Measurements from ENCODE around the gene LIFR.

Gene LIFR

GRCh38 chr5:38541174-38541725 is 15.2 kb downstream of the LIFR start:
- Histone ChIP-seq H3K36me3 (ENCODE audit: insufficient read depth) (no peaks in the 10 kb centered on the region), H3K79me2 (ENCODE audit: insufficient read depth, low read depth) (no peaks in the 10 kb centered on the region), H3K4me3 (IDR thresholded peaks at IDR 0.05; ENCODE audit: insufficient read depth, low read depth, low read length) (no peak overlapping the region), H3K4me1 (ENCODE audit: low read depth, poor library complexity, severe bottlenecking) (no peaks in the 10 kb centered on the region), H4K20me1 (ENCODE audit: insufficient read depth) (no peaks in the 10 kb centered on the region), H2AFZ (ENCODE audit: low read depth) (no peak overlapping the region), H3K27ac (no peak overlapping the region), H3K4me2 (no peak overlapping the region), H3K27me3 (ENCODE audit: insufficient read depth, low read depth) (no peaks in the 10 kb centered on the region), H3K9ac (no peak overlapping the region)
- no peak for TF ChIP-seq CTCF (conservative IDR thresholded peaks at IDR 0.05; ENCODE audit: low read depth, low read length)

GRCh38 chr5:38540314-38540713 is 16.1 kb downstream of the LIFR start:
- no peak overlapping the region for H2AFZ ChIP-seq (ENCODE audit: low read depth)
- no peak overlapping the region for H3K27ac ChIP-seq
- H3K4me2 ChIP-seq, result no peak overlapping the region
- TF ChIP-seq CTCF (conservative IDR thresholded peaks at IDR 0.05; ENCODE audit: low read depth, low read length), result no peak
- no peaks in the 10 kb centered on the region for H3K36me3 ChIP-seq (ENCODE audit: insufficient read depth)
- no peaks in the 10 kb centered on the region for H3K27me3 ChIP-seq (ENCODE audit: insufficient read depth, low read depth)
- H3K9ac ChIP-seq, result no peak overlapping the region
- H3K4me3 ChIP-seq (IDR thresholded peaks at IDR 0.05; ENCODE audit: insufficient read depth, low read depth, low read length), result no peak overlapping the region
- no peaks in the 10 kb centered on the region for H3K4me1 ChIP-seq (ENCODE audit: low read depth, poor library complexity, severe bottlenecking)
- no peaks in the 10 kb centered on the region for H3K79me2 ChIP-seq (ENCODE audit: insufficient read depth, low read depth)
- H4K20me1 ChIP-seq (ENCODE audit: insufficient read depth), result no peaks in the 10 kb centered on the region

- no peaks in the 10 kb centered on the region for H3K36me3 ChIP-seq (ENCODE audit: insufficient read depth)
- no peaks in the 10 kb centered on the region for H3K79me2 ChIP-seq (ENCODE audit: insufficient read depth, low read depth)
- H3K9ac ChIP-seq, result no peak overlapping the region
- H2AFZ ChIP-seq (ENCODE audit: low read depth), result no peak overlapping the region
- no peak for TF ChIP-seq CTCF (conservative IDR thresholded peaks at IDR 0.05; ENCODE audit: low read depth, low read length)
- H3K4me1 ChIP-seq (ENCODE audit: low read depth, poor library complexity, severe bottlenecking), result no peaks in the 10 kb centered on the region
- H4K20me1 ChIP-seq (ENCODE audit: insufficient read depth), result no peaks in the 10 kb centered on the region
- H3K27me3 ChIP-seq (ENCODE audit: insufficient read depth, low read depth), result no peaks in the 10 kb centered on the region
- no peak overlapping the region for H3K4me2 ChIP-seq
- no peak overlapping the region for H3K27ac ChIP-seq
- H3K4me3 ChIP-seq (IDR thresholded peaks at IDR 0.05; ENCODE audit: insufficient read depth, low read depth, low read length), result no peak overlapping the region
Observed at GRCh38 chr5:38538161-38538560, 18.3 kb downstream of the LIFR start.

DNA sequence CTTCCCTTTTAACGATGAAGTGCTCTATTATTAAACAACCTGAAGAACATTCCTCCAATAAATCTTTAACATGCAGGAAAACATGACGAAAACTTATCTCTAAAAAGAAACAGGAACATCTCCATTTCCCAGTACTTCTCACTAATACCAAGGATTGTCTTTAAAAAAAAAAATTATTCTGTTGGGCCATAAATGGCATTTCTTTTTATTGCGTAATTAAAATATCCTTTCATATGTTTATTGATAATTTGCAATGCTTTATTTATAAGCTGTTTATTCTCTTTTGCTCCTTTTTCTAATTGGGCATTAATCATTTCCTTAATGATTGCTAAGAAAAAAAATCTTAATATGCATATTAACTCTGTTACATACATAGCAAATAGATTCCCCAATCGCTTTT is 18.9 kb downstream of the LIFR start:
- Histone ChIP-seq H3K4me1 (ENCODE audit: low read depth, poor library complexity, severe bottlenecking) (no peaks in the 10 kb centered on the region), H3K4me2 (no peak overlapping the region), H3K36me3 (ENCODE audit: insufficient read depth) (no peaks in the 10 kb centered on the region), H3K27ac (no peak overlapping the region), H4K20me1 (ENCODE audit: insufficient read depth) (no peaks in the 10 kb centered on the region), H3K9ac (no peak overlapping the region), H2AFZ (ENCODE audit: low read depth) (no peak overlapping the region), H3K27me3 (ENCODE audit: insufficient read depth, low read depth) (no peaks in the 10 kb centered on the region), H3K4me3 (IDR thresholded peaks at IDR 0.05; ENCODE audit: insufficient read depth, low read depth, low read length) (no peak overlapping the region), H3K79me2 (ENCODE audit: insufficient read depth, low read depth) (no peaks in the 10 kb centered on the region)
- TF ChIP-seq CTCF (conservative IDR thresholded peaks at IDR 0.05; ENCODE audit: low read depth, low read length), result no peak

Data from KMS-11 (cell line).